Epithelial cell of prostate (primary cell): Measurements from ENCODE around the gene NUSAP1.
"Not testable (repeated sequence)": the region's sequence is repeated elsewhere in the genome, so short reads cannot be mapped to it uniquely, and the experiment has no call there.

ENCODE experiments used
- DNase-seq: peaks from one replicate; pipeline ENCODE4 v3.0.0-alpha.2; 2011; ENCODE audit warnings: low read depth, low spot score
- H3K27ac ChIP-seq: fragments of 450-650 bp; 2 replicates; pipeline ENCODE4 v1.5.1; 2017; ENCODE audit warnings: mild to moderate bottlenecking

NUSAP1 gene

DNA sequence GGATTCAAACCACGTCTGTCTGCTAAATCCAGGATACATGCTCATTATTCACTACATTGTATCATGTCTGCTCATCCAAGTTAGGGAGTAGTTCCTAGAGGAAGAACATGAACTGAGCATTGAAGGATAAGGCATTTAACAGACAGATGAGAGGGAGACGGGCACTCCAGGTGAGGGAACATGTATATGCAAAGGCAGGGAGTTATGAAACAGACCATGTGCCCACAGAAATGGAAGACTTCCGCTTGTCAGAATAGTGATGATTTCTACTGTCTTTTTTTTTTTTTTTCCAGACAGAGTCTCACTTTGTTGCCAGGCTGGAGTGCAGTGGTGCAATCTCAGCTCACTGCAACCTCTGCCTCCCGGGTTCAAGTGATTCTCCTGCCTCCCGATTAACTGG, 74.7 kb downstream of the NUSAP1 start:
- DNase-seq, result no peak
- H3K27ac ChIP-seq, result no peak overlapping the region

DNA sequence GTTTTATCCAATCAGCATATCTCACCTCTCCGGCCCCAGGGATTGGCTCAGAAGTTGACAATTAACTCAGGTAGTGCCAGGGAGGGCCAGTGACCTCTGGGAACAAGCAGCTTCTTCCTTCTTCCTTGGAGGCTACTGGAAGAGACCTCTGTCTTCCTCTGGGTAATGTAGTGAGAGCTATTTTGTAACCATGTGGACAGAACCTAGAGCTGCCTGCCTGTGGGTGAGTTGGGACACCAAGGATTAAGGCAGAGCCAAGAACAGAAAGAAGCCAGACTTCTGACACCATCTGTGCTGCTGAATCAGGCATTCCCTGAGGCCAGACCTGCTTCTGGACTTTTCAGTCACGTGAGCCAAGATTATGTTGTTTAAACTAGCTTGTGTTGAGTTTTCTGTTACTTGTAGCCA, 75.6 kb downstream of the NUSAP1 start:
- no peak overlapping the region for H3K27ac ChIP-seq
- DNase-seq, result peak; percentile 26

DNA sequence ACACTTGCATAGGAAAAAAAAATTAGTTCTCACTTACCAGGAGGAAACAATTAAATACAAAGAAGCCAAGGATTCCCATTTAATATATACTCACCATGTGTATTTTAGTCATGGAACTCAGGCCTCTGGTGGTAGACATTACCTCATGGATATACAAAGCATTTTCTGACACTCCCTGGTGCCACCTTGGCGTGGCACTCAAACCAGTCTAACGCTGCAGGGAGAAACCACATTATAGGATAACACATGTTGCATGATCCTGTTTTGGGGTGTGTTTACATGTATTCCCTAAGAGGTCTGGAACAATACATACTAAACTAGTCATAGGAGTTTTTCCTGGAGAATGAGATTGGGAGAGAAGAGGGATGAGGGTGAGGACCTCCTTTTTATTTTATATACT, 78.3 kb downstream of the NUSAP1 start:
- peak; percentile 14 for DNase-seq
- H3K27ac ChIP-seq, result peak overlapping the region; percentile 24

DNA sequence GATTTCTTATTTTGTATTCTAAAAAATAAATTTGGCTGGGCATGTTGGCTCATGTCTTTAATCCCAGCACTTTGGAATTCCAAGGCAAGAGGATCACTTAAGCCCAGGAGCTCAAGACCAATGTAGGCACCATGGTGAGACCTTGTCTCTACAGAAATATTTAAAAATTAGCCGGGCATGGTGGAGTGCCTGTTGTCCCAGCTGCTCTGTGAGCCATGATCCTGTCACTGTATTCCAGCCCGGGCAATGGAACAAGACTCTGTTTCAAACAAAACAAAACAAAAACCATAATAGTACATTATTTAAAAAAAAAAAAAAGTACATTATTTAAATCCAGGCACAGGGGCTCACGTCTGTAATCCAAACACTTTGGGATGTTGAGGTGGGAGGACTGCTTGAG, 78.8 kb downstream of the NUSAP1 start:
- peak overlapping the region; percentile 24 for H3K27ac ChIP-seq
- no peak for DNase-seq

DNA sequence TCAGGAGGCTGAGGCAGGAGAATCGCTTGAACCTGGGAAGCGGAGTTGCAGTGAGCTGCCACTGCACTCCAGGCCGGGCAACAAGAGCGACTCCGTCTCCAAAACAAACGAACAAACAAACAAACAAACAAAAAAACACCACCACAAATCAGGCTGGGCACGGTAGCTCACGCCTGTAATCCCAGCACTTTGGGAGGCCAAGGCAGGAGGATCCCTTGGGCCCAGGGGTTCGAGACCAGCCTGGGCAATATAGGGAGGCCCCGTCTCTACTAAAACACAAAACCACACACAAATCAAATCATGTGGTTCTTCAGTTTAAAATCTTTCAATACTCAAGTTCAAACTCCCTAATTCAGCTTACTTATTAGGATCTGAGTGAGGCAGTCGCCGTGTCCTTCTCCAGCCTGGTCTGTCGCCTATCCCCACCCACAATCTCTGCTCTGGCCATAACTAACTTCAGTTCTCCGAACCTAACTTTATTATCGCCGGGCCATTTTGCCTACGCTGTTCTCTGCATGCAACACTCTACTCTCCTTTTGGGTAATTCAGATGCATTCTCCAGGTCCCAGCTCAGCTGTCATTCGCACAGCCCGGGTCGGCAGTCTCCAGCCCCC, 83.6 kb downstream of the NUSAP1 start:
- peak overlapping the region; percentile 43 for H3K27ac ChIP-seq
- DNase-seq, result no peak

DNA sequence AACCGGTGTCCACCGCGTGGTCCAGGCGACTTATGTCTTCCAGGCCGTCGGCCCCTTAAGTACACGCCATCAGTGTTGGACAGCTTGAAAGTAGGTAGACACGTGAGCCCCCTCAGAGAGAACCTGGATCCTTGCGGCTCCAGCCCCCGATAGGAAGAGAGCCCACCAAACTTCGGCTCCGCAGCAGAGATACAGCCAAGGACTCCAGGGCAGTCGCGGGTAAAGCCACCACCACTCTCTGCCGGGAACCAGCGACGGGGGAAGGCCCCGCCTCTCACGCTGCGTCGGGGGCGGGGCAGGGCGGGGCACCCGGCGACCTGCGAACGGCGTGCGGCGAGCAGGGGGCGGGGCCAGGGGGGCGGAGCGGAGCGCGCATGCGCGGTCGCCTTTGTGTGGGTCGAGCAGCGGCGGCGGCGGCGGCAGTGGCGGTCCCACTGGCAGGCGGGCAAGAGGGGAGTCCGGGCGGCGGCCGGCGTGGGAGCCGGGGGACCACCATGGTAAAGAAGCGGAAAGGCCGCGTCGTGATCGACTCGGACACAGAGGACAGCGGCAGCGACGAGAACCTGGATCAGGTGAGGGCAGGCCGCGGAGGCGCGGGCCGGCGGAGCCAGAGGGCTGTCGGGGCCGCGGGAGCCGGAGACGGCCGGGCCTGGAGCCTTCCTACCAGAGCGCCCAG, 84.2 kb downstream of the NUSAP1 start, which contains the start of gene RTF1:
Gene RTF1, plus strand, starts transcription at position 354 of the 676 bp plus-strand sequence. Its CDS starts 21 bp downstream, at position 375.
- H3K27ac ChIP-seq, result peak within 1 kb of the TSS; percentile 43
- DNase-seq, result peak; percentile 37

DNA sequence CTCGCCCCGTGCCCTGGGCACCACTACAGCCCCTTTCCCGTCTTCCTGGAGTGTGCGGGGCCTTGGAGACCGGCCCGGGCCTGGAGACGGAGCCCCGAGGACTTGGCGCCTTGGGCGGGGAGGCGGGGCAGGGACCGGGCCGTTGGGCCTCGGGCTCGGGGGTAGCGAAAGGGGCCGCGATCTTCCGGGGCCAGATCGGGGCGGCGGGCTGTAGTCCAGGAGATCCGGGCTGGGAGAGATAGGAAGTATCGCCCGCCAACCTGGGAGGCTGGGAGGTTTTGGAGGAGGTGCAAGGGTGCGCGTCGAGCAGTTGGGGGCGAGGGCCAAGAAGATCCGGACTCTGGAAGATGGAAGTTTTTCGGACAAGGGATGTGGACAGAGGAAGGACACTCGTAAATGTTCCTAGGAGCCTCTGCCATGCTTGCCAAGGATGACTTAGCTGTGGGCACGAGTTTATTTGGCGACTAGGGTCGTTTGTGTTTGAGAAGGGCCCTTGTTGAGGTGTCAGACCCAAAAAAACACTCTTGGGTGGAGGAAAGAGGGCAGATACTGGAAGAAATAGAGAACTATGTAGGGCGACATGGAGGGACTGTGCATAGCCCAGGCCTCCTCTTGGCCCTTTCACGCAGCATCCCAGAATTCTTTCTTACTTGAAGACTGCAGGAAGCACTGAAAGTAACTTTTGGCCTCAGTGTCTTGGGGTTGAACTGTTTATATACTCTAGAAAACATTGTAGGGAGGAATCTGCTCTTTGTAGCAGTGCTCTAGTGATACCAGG, 84.9 kb downstream of the NUSAP1 start:
- no peak for DNase-seq
- peak overlapping the region; percentile 43 for H3K27ac ChIP-seq

DNA sequence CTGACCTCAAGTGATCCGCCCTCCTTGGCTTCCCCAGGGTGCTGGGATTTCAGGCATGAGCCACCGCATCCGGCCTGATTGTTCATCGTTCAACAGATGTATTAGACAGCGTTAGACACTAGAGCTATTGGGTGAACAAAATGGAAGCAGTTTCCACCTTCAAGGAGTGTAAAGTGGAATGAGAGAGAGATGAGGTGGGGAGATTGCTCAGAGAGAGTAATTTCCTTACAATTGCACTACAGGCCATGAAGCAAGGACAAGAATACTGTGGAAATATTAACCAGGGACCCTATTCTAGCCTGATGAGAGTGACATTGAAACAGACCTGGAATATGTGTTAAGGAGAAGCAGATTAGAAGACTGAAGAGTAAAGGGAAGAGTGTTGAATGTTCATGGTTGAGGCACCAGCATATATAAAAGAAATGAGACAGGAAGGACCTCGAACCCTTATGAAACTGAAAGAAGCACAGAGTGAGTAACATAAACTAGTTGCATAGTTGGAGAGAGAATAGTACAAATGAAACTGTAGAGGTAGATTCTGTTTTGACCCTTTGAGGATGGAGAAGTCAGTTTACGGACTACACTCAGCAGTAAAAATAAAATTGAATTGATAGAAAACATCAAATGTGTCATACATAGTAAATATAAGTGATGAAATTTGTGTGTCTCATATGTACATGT, 91.4 kb downstream of the NUSAP1 start:
- no peak overlapping the region for H3K27ac ChIP-seq
- DNase-seq, result no peak

DNA sequence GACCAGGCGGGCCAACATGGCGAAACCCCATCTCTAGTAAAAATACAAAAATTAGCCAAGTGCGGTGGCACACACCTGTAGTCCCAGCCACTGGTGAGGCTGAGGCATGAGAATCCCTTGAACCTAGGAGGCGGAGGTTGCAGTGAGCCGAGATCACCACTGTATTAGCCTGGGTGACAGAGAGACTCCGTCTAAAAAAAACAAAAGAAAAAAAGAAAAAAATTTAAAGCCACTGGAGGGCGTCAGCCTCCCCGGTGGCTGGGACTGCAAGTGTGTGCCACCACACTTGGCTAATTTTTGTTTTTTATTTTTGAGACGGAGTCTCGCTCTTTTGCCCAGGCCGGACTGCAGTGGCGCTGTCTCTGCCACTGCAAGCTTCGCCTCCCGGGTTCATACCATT, 92.1 kb downstream of the NUSAP1 start:
- H3K27ac ChIP-seq, result no peak overlapping the region
- DNase-seq, result no peak

DNA sequence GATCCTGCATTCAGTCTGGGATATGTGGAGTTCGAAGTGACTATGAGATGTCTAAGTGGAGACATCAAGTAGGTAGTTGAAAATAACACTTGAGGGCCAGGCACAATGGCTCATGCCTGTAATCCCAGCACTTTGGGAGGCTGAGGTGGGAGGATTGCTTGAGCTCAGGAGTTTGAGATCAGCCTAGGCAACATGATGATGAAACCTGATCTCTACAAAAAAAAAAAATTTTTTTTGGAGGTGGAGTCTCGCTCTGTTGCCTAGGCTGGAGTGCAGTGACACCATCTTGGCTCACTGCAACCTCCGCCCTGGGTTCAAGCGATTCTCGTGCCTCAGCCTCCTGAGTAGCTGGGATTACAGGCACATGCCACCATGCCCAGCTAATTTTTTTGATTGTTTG, 93.2 kb downstream of the NUSAP1 start:
- DNase-seq, H3K27ac ChIP-seq: not testable (repeated sequence)

DNA sequence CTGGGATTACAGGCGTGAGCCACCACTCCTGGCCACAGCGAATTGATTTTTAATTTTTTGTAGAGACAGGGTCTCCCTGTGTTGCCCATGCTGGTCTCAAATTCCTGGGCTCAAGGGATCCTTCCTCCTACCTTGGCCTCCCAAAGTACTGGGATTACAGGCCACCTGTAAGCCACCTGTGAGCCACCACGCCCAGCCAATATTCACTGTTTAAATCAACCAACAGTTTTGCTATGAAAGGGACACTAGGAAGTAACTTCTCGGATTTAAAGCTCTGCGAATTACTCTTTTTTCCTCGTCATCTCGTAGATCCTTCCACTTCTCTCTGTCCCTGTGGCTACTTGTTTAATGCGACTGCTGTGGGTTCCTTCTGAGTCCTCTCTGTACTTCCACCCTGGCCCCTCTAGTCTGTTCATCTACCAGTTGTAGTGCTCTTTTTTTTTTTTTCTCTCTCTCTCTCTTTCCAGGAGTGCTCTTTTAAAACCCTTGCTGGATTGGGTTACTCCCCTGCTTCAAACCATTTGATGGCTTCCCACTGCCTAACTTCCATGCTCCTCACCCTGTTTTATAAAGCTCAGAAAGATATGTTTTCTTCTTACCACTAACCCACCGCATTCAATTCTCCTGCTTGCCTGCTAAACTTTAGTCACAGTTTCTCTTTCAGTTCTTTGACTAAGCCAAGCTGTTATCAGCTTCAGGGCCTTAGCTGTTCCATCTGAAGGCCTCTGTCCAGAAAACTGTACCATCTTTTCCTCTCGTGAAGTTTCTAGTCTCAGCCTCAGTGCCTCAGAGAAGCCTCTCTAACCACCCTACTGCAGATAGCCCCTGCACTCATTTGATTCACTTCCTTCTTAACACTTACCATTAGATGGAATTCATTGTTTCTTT, 96.6 kb downstream of the NUSAP1 start:
- DNase-seq, result no peak
- no peak overlapping the region for H3K27ac ChIP-seq
